ENCODE measurements around the gene ANKRD60.

Gene ANKRD60

GRCh38 chr20:58184063-58184462, 44.4 kb downstream of the ANKRD60 start:
- TF ChIP-seq, protein P1, sequence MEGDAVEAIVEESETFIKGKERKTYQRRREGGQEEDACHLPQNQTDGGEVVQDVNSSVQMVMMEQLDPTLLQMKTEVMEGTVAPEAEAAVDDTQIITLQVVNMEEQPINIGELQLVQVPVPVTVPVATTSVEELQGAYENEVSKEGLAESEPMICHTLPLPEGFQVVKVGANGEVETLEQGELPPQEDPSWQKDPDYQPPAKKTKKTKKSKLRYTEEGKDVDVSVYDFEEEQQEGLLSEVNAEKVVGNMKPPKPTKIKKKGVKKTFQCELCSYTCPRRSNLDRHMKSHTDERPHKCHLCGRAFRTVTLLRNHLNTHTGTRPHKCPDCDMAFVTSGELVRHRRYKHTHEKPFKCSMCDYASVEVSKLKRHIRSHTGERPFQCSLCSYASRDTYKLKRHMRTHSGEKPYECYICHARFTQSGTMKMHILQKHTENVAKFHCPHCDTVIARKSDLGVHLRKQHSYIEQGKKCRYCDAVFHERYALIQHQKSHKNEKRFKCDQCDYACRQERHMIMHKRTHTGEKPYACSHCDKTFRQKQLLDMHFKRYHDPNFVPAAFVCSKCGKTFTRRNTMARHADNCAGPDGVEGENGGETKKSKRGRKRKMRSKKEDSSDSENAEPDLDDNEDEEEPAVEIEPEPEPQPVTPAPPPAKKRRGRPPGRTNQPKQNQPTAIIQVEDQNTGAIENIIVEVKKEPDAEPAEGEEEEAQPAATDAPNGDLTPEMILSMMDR (IDR thresholded peaks at IDR 0.05) = no peak

- TF ChIP-seq, protein P1 (IDR thresholded peaks at IDR 0.05) = no peak
These were observed 45.8 kb downstream of the ANKRD60 start for GRCh38 chr20:58182521-58183140.

- TF ChIP-seq, protein P1 (IDR thresholded peaks at IDR 0.05) = peak; percentile 98
These were observed 48.9 kb downstream of the ANKRD60 start for GRCh38 chr20:58179432-58180099.

GRCh38 chr20:58179083-58179431, 49.4 kb downstream of the ANKRD60 start:
- TF ChIP-seq, protein P1 (IDR thresholded peaks at IDR 0.05) = no peak

GRCh38 chr20:58177799-58178198, 50.7 kb downstream of the ANKRD60 start:
- TF ChIP-seq, protein P1 (IDR thresholded peaks at IDR 0.05) = no peak

GRCh38 chr20:58175836-58176235, 52.6 kb downstream of the ANKRD60 start:
- TF ChIP-seq, protein P1 (IDR thresholded peaks at IDR 0.05) = no peak

GRCh38 chr20:58175425-58175824, 53.0 kb downstream of the ANKRD60 start:
- TF ChIP-seq, protein P1 (IDR thresholded peaks at IDR 0.05) = no peak
